Stimulated activated CD4-positive, alpha-beta T cell treated with anti-CD3 and anti-CD28 coated beads, Interleukin-15, amount 100 ng/mL, for 48 hours (primary cell): ENCODE results near the gene RPL9.
"Not testable (repeated sequence)": the region's sequence is repeated elsewhere in the genome, so short reads cannot be mapped to it uniquely, and the experiment has no call there.

Source experiments
- DNase-seq, 2 donors: peaks; one replicate each; pipeline ENCODE4 v3.0.0-alpha.2; 2020; ENCODE audit warnings: low read depth in 2 of 2

Gene RPL9

GRCh38 chr4:39425297-39425696 is 33.4 kb downstream of the RPL9 start:
- not testable (repeated sequence) for DNase-seq

- DNase-seq = no peak
These were observed 36.5 kb downstream of the RPL9 start for GRCh38 chr4:39422247-39422646.

- DNase-seq = no peak
These were observed 42.9 kb downstream of the RPL9 start for GRCh38 chr4:39415678-39416283.

- DNase-seq = not testable (repeated sequence)
These were observed 47.2 kb downstream of the RPL9 start for GRCh38 chr4:39411561-39411960.

- DNase-seq = no peak
These were observed 48.3 kb downstream of the RPL9 start for GRCh38 chr4:39410415-39410814.

GRCh38 chr4:39407584-39407885 is 51.2 kb downstream of the RPL9 start:
- DNase-seq = no peak

- no peak for DNase-seq
These were observed 51.7 kb downstream of the RPL9 start, which contains the start of gene KLB for GRCh38 chr4:39406763-39407583. Gene KLB, plus strand, starts transcription at chr4:39406930. Its CDS starts 20 bp downstream, at chr4:39406950.
